ENCODE data around the gene HARBI1. TPM values are rescaled to one million over a fixed set of nuclear protein-coding genes. Genes with fewer than 3 reads are reported as not detected.

The HARBI1 gene, protein sequence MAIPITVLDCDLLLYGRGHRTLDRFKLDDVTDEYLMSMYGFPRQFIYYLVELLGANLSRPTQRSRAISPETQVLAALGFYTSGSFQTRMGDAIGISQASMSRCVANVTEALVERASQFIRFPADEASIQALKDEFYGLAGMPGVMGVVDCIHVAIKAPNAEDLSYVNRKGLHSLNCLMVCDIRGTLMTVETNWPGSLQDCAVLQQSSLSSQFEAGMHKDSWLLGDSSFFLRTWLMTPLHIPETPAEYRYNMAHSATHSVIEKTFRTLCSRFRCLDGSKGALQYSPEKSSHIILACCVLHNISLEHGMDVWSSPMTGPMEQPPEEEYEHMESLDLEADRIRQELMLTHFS
- 1.9 and 2.2 TPM in 2 replicates for total RNA-seq (2014; rRNA removed; shearing (Covaris generic))
- 0.22 and 0.76 TPM in 2 replicates for polyA plus RNA-seq (2014; cell fraction: nucleus; rRNA removed)

DNA sequence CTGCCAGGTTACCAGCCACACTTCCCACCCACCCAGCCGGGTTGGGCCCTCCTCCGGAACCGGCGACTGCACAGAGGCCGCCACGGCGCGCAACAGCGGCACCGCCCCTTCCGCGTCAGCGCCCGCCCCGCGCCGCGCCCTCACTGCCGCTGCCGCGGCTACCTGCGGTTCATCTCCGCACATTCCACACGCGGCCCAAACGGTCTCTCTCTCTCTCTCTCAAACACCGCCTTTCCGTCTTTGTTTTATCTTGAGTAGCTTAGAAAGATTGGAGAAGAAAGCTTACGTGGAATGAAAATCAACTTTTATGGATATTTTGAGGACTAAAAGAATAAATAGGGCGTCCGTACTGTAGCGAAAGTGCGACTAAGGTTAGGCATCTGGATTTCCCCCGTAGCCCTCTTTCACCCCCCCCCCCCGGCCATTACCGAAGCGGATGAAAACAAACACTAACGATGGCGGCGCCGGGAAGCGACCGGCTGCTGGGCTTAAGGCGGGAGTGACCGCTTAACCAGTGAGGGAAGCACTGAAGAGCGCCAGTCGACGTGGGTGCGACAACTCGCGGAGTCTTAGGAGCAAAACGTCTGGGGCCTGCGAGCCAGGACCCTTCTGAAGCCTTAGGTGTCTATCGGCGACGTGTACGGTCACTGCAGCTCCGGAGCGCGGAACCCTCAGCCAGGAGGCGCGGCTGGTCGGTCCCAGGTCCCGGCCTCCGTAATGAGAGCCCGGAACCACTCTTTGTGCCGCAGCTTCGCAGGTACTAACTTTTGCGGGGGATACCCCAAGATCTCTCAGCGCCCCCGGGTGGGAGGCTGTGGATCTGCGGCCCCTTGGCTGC lies at the start of gene HARBI1, which contains the start of gene ATG13:
TSS of gene HARBI1 (minus strand) at position 94 of the 838 bp plus-strand sequence. CDS start 990 bp downstream, outside the sequence.
TSS of gene ATG13 (plus strand) at position 420 of the 838 bp plus-strand sequence. CDS start 26,739 bp downstream, outside the sequence.
- peak; percentile 68 for DNase-seq (ENCODE audit: extremely low read depth, low read depth)

- DNase-seq (ENCODE audit: extremely low read depth, low read depth): no peak
These were observed 49.5 kb upstream of the HARBI1 start for GRCh38 chr11:46666516-46666915.

GRCh38 chr11:46665356-46665755 lies 48.3 kb upstream of the HARBI1 start:
- no peak for DNase-seq (ENCODE audit: extremely low read depth, low read depth)

GRCh38 chr11:46664612-46665011 lies 47.6 kb upstream of the HARBI1 start:
- no peak for DNase-seq (ENCODE audit: extremely low read depth, low read depth)

GRCh38 chr11:46663277-46663940 lies 46.4 kb upstream of the HARBI1 start:
- DNase-seq (ENCODE audit: extremely low read depth, low read depth): no peak

GRCh38 chr11:46662366-46662765 lies 45.3 kb upstream of the HARBI1 start:
- no peak for DNase-seq (ENCODE audit: extremely low read depth, low read depth)

DNA sequence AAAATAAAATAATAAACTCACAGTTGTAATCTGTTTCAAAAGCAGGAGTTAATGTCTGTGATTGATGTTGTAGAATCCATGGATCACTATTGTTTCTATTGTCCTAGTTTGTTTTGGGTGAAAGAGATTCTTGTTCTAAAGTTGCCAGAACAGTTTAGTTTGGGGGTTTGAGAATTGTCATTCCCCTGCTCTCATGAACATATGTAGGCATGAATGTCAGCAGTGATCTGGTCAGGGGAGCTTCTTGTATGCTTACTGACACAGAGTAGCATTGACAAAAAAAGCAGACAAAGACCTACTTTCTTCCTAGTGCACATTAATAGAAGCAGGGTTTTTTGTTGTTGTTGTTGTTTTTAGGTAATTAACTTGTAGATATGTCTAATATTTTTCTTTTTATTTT lies 44.8 kb upstream of the HARBI1 start:
- no peak for DNase-seq (ENCODE audit: extremely low read depth, low read depth)

- DNase-seq (ENCODE audit: extremely low read depth, low read depth): no peak
These were observed 42.9 kb upstream of the HARBI1 start for GRCh38 chr11:46659908-46660307.

GRCh38 chr11:46658259-46658658 lies 41.2 kb upstream of the HARBI1 start:
- no peak for DNase-seq (ENCODE audit: extremely low read depth, low read depth)

DNA sequence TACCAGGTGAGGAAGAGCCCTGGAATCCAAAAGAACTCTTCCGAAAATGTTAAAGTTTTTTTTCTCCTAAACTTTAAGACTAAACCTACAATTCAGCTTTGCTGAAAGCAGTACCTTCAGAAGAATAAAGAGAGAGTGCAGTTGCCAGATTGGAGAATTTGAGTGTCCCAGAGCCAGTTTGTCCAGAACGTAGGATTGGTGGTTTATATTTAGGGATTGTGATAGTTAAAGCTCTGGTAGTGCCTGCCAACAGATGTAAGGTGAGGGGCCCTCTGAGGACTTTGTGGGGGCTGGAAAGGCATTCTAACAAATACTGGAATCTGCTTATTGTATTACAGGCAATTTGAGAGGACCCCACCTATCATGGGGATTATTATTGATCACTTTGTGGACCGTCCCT lies 40.2 kb upstream of the HARBI1 start:
- no peak for DNase-seq (ENCODE audit: extremely low read depth, low read depth)

- DNase-seq (ENCODE audit: extremely low read depth, low read depth): no peak
These were observed 38.6 kb upstream of the HARBI1 start for GRCh38 chr11:46655631-46656030.

DNA sequence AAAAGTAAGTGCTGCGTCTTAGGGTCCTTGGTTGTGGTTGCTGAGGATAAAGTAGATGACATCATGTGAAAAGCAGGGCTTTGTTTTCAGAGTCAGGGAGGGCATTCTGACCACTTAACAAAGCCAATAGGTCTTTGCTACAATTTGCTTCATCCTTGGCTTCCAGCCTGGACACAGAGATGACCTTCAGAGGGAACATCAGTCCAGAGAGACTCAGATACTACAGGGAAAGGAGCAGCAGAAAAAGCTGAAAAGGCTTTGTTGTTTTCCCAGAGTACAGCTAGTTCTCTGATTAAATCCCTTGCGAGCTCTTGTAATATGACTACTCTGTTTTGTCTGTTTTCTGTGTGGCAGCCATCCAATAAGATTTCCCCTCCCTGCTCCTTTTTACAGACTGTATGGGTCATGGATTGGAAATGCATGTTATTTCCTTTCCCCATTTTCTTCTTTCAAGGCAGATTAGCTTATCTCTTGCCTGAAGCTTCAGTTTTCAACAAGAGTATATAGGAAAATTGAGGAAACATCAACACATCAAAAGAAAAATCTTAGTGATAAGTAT lies 32.2 kb upstream of the HARBI1 start:
- DNase-seq (ENCODE audit: extremely low read depth, low read depth): no peak

DNA sequence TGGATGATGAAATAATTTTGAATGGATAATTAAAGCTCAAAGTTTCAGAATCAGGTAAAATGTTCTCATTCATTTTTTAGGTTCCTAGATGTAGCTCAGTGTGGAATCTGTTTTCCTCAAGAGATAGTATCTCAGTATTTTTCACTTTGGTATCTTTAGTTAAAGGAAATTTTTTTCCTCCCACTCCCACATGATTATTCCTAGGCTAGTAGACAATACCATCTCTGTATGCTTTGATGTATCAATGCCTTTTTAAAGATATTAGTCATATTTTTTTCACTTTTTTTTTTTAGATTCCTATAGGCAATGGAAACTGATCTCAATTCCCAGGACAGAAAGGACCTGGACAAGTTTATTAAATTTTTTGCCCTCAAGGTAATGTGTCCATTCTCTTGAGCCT lies 27.0 kb upstream of the HARBI1 start:
- DNase-seq (ENCODE audit: extremely low read depth, low read depth): no peak

DNA sequence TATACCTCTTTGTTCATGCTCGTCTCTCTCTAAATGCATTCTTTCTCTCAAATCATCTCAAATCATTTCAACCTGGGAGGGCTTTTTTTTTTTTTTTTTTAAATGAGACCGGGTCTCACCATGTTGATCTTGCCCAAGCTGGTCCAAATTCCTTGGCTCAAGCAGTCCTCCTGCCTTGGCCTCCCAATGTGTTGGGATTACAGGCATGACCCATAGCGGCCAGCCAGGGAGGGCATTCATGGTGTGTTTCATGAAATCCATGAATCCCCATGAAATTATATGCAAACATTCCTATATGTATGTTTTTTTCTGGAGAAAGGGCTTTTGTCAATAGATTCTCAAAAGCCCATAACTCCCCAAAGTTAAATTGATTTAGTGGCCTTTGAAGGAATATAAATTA lies 26.5 kb upstream of the HARBI1 start:
- DNase-seq (ENCODE audit: extremely low read depth, low read depth): no peak

- DNase-seq (ENCODE audit: extremely low read depth, low read depth): no peak
These were observed 25.8 kb upstream of the HARBI1 start for GRCh38 chr11:46642627-46643335.

DNA sequence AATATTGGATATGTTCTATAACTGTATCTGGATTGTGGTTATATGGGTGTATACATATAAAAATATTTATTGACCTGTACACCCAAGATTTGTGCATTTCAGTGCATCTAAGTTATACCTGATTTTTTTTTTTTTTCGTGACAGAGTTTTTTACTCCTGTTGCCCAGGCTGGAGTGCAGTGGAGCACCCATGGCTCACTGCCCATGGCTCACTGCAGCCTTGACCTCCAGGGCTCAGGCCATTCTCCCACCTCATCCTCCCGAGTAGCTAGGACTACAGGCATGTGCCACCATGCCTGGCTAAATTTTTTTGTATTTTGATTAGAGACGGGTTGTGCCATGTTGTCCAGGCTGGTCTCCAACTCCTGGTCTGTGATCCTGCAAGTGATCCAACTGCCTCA lies 24.6 kb upstream of the HARBI1 start:
- no peak for DNase-seq (ENCODE audit: extremely low read depth, low read depth)

- no peak for DNase-seq (ENCODE audit: extremely low read depth, low read depth)
These were observed 23.2 kb upstream of the HARBI1 start for GRCh38 chr11:46640036-46640788.

DNA sequence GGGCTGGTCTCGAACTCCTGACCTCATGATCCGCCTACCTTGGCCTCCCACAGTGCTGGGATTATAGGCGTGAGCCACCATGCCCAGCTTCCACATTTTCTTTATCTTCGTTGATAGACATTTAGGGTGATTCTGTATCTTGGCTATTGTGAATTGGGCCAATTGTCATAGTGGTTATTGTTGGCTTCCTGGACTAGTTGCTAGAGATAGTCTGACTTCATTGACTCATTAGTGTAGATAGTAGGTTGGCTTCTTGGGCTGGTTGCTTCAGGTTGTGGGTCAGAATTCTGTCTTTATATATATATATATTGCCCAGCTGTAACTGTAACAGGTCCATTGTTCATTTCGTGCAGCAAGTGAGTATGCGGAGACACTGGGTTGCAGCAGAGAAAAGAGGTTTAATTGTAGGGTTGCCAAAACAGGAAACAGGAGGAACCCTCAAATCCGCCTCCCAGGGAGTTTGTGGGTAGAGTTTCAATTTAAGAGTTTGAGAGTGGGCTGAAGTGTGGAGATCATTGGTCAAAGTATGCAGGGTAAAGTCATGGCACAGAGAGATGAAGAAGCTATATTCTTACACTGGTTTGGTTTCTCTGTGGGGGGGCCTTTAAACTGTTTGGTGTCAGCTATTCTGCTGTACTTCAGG lies 22.3 kb upstream of the HARBI1 start:
- DNase-seq (ENCODE audit: extremely low read depth, low read depth): no peak

DNA sequence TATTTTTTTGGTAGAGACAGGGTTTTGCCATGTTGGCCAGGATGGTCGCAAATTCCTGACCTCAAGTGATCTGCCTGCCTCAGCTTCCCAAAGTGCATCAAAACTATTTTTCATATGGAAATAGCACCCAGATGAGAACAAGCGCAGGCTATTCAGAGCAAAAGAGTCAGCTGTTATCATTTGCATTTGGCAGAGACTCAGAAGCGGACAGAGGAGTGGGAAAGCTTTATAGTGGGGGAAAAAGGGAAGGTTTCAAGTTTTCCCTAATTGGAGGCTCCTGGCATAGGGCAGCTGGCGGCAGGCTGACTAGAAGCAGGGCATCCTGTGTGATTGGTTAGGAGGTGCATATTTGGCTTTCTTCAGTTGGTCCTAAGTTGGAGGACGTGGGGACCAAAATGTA lies 20.5 kb upstream of the HARBI1 start:
- no peak for DNase-seq (ENCODE audit: extremely low read depth, low read depth)
